ENCODE data around the gene CRTC2. TPM values are rescaled to one million over a fixed set of nuclear protein-coding genes. Genes with fewer than 3 reads are reported as not detected.

CRTC2 gene
- total RNA-seq, 4 donors from 2014 or later: 11.4 to 22.5 (median 18.1) TPM

GRCh38 chr1:153978274-153978909 is 20.0 kb upstream of the CRTC2 start:
- Histone ChIP-seq H3K27me3 (no peaks in the 10 kb centered on the region), H3K36me3 (peaks cover 20 to 22% of the 10 kb centered on the region in 2 donors), H3K9me3 (no peaks in the 10 kb centered on the region), H3K27ac (peak overlapping the region in 2 of 3 donors; percentile 90 to 94), H3K4me3 (replicated peaks in 1 of 3) (peak overlapping the region in 2 of 3 donors; percentile 90 to 98), H3K4me1 (peaks cover 13 to 14% of the 10 kb centered on the region in 2 donors)
- 80 to 83% methylated on average over 9 of the region's 9 CpGs for WGBS, 2 donors
- TF ChIP-seq CTCF (IDR thresholded peaks at IDR 0.05) (no peak), POLR2A (IDR thresholded peaks at IDR 0.05) (no peak)
- DNase-seq: no peak
- intact Hi-C loops (cut with DNase I): no loop called here

DNA sequence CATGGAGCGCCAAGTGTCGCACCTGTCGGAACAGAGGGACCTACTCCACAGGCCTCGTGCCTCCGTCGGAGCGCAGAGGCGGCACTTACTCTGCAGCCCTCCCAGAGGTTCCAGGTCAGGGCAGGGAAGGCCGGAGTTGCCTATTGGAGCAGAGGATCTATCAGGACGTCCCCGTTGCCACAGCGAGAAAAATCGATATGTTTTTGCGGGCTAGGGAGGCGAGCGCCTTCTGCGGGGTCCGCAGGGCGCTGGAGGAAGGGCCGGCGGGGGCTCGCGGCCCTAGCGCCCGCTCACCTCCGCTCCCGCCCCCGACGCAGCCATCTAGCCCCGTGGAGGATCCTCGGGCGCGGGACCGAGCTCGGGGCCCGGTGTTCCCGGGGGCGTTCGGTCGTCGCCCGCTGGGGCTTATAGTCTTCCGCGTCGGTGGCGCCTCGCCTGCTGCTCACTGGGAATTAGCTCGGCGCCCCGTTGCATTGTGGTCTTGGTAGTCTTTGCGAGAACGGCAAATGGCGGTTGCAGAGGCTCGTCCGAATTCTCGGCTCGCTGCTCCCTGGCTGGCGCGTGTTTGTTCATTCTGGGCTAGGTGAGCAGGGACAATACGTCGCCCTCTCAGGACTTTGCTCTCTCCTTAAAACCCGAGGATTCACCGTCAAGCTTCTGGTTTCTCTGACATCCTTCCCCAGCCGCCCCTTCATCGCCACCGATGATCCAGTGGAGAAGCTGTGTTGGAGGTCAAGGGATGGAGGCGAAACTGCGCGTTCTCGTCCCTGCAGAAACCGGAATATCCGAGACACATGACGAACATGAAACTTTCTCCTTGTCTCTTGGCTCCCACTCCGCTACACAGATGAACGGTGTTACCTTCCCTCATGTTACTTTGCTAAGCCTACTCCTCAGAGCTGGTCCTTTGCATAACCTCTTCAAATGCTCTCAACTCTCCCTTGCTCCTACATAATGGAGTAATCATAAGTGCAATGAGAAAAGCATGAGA is 19.1 kb upstream of the CRTC2 start, which contains the start of gene JTB:
JTB (minus strand) TSS at position 425 of the 991 bp plus-strand sequence; CDS start at position 3, 422 bp downstream.
- Histone ChIP-seq H3K27ac (peak within 1 kb of the TSS; percentile 90 to 94 (median 90)), H3K27me3 (no peaks in the 10 kb centered on the region), H3K4me1 (peaks cover 13 to 14% of the 10 kb centered on the region in 2 donors), H3K9me3 (no peaks in the 10 kb centered on the region), H3K36me3 (peaks cover 20 to 22% of the 10 kb centered on the region in 2 donors), H3K4me3 (replicated peaks in 1 of 3) (peak within 1 kb of the TSS; percentile 90 to 98 (median 92))
- intact Hi-C loops (cut with DNase I): no loop called here
- DNase-seq: peak; percentile 89
- TF ChIP-seq POLR2A (IDR thresholded peaks at IDR 0.05) (peak; percentile 31 to 87), CTCF (IDR thresholded peaks at IDR 0.05) (no peak)
- whole genome bisulfite sequencing, 2 donors: 1% methylated on average over 36 to 38 of the region's 75 CpGs

DNA sequence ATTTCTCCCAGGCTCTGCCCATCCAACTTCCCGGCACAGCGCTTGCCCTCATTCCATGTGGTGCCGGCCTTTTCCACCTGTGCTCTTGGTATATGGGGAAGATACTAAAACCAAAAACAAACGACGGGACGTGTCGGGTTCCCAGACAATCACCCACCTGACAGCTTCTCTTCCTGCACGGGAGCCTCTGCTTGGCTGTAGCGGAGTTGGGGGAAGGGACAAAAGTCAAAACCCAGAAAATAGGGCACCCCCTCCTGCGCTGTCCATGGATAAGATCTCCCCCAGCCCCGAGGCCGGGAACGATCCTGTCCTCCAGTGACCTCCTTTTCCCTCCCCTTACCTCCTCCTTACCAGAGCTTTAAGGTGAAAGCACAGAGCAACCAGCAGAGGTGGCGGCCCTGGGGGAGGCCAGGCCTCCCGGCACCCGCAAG is 18.4 kb upstream of the CRTC2 start:
- no peak for TF ChIP-seq CTCF (IDR thresholded peaks at IDR 0.05)
- no peak for TF ChIP-seq POLR2A (IDR thresholded peaks at IDR 0.05)
- intact Hi-C loops (cut with DNase I): no loop called here
- 0 to 2% methylated on average over 12 to 16 of the region's 16 CpGs for WGBS, 2 donors

DNA sequence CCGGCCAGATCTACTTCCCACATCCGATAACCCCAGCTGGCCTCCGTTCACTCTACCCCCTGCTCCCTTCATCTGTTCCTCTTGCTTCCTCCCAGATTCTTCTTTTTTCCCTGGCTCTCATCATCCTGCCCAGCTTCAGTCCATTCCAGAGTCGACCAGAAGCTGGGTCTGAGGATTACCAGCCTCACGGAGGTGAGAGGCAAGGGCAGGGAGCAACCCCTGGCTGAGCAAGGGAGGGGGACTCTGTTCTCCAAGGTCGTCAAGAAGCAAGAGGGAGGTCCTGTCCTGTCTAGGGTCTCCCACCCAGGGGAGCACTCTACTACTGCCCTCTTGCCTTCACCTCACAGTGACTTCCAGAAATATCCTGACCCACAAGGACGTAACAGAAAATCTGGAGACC is 15.1 kb upstream of the CRTC2 start:
- no peaks in the 10 kb centered on the region for H3K9me3 ChIP-seq

More for the DNA sequence above, 18.4 kb upstream of the CRTC2 start:
- Histone ChIP-seq H3K9me3 (no peaks in the 10 kb centered on the region), H3K27ac (peak overlapping the region; percentile 90 to 94 (median 90)), H3K27me3 (no peaks in the 10 kb centered on the region), H3K36me3 (peaks cover 20 to 22% of the 10 kb centered on the region in 2 donors), H3K4me3 (replicated peaks in 1 of 3) (peak overlapping the region; percentile 90 to 98 (median 92)), H3K4me1 (peaks cover 13 to 14% of the 10 kb centered on the region in 2 donors)
- peak in 1 of 2 donors; percentile 6 for DNase-seq

More for the DNA sequence above, 15.1 kb upstream of the CRTC2 start:
- TF ChIP-seq POLR2A (IDR thresholded peaks at IDR 0.05) (no peak), CTCF (IDR thresholded peaks at IDR 0.05) (no peak)
- Histone ChIP-seq H3K27ac (no peak overlapping the region), H3K27me3 (no peaks in the 10 kb centered on the region), H3K36me3 (peaks cover 20 to 22% of the 10 kb centered on the region in 2 donors), H3K4me1 (peaks cover 18 to 19% of the 10 kb centered on the region in 2 donors), H3K4me3 (replicated peaks in 1 of 3) (no peak overlapping the region)
- DNase-seq: no peak
- intact Hi-C loops (cut with DNase I): no loop called here
- WGBS, 2 donors: 81 to 90% methylated on average over 6 to 7 of the region's 7 CpGs
